ENCODE data around the gene PRODH2.

DNA sequence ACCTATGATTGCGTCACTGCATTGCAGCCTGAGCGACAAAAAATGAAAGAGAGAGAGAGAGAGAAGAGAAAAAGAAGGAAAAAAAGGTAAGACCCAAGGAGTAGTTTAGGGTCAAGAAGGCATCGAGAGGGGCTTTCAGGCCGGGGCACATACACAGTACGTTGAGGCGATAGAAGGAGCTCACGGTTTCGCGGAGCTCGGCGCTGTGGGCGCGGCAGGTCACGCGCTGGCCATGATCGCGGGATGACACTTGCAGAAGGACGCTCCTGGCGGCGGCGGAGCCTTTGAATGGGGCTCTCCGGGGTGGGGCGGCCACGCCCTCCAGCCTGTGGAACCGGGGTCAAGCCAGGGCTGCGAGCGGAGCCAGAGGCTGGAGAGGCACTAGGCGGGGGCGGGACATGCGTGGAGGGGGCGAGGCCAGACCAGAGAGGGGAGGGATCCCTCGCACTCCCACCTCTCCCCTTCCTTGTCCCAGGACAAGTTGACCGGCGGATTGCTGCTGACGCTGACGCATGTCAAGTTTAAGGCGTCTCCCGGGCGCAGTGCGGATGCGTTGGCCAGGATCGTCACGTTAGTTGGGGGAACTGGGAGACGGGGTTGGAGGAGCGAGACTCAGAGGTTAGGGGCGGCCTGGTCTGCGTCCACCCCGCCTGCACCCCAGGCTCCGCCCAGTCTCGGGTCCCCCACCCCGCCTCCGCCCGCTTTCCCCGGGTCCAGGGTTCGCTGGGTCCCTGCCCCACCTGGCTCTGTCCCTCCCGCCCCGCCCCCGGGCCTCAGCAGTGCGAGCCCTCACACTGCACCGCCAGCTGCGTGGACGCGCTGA, 32.8 kb upstream of the PRODH2 start:
- TF ChIP-seq EZH2 (IDR thresholded peaks at IDR 0.05; ENCODE audit: borderline replicate concordance) = no peak
- TF ChIP-seq, protein P1, sequence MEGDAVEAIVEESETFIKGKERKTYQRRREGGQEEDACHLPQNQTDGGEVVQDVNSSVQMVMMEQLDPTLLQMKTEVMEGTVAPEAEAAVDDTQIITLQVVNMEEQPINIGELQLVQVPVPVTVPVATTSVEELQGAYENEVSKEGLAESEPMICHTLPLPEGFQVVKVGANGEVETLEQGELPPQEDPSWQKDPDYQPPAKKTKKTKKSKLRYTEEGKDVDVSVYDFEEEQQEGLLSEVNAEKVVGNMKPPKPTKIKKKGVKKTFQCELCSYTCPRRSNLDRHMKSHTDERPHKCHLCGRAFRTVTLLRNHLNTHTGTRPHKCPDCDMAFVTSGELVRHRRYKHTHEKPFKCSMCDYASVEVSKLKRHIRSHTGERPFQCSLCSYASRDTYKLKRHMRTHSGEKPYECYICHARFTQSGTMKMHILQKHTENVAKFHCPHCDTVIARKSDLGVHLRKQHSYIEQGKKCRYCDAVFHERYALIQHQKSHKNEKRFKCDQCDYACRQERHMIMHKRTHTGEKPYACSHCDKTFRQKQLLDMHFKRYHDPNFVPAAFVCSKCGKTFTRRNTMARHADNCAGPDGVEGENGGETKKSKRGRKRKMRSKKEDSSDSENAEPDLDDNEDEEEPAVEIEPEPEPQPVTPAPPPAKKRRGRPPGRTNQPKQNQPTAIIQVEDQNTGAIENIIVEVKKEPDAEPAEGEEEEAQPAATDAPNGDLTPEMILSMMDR (IDR thresholded peaks at IDR 0.05; ENCODE audit: poor library complexity) = no peak
- no peak for TF ChIP-seq EZH2phosphoT487 (IDR thresholded peaks at IDR 0.05; ENCODE audit: low read depth, severe bottlenecking, unreplicated experiment)

All from hepatocyte (in vitro differentiated cells).